Pons (tissue), 1 donor: ENCODE measurements around the gene TTC33.
A peak's percentile ranks its signal among the peaks of the same experiment; 100 is the strongest.
"Not testable (repeated sequence)": the region's sequence is repeated elsewhere in the genome, so short reads cannot be mapped to it uniquely, and the experiment has no call there.

Experiments used
- DNase-seq: peaks from one replicate; pipeline ENCODE4 v3.0.0-alpha.2; 2016; ENCODE audit warnings: low spot score

The TTC33 gene

DNA sequence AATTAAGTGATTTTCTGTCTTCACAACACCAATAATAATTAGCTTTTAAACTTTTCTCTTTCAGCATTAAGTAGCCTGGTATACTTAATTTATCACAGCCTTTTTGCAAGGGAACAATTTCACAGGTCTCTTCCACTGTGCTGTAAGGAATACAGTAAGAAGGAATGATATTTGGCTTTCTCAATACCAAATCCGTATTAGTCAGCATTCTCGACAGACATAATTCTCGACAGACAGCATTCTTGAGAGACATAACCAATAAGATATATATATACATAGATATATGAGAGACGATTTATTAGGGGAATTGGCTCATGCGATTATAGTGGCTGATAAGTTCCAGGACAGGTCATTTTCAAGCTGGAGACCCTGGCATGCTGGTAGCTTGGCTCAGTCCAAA lies 24.4 kb upstream of the TTC33 start:
- DNase-seq: no peak

DNA sequence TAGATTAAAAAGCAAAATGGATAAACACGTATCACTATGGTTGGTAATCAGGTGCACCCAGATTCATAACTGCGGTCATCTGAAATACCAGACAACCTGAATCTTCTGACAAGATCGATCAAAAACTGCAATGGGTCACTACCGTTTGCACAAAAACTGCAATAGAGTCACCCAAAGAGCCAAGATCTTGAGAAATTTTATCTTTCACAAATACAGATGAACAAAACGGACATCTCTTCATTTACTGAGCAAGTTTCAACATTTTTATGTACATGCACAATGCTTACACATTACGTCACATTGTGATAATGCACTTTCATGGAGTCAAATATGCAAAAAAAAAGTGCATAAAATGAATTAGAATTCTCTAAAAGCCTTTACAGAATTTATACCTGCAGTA lies 23.8 kb upstream of the TTC33 start:
- DNase-seq: no peak

DNA sequence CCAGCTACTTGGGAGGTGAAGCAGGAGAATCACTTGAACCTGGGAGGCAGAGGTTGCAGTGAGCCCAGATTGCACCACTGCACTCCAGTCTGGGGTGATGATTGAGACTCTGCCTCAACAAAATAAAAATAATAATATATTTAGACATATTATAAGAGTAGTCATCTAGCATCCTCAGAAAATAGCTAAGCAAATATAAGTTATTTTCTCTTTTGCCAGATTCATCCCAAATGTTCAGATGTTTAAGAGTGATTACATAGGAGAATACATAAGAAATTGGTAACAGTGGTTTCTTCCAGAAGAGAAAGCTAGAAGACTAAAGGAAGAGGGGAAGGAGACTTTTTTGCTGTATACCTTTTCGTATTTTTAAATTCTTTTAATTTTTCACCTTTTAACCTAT lies 22.4 kb upstream of the TTC33 start:
- no peak for DNase-seq

DNA sequence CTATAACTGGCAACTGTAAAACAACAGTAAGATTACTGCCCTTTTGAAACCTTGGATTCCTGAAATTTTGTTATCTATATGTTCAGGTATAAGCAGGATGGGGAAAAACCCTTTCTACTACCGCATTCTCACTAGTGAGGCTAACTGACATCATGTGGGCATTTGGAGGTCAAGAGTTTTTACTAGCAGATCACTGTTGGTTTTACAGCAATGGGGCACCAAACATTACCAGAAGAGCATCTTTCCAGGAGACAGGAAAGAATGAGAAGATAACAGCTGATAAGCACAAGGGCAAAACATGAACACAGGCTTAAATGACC lies 20.9 kb upstream of the TTC33 start:
- no peak for DNase-seq

DNA sequence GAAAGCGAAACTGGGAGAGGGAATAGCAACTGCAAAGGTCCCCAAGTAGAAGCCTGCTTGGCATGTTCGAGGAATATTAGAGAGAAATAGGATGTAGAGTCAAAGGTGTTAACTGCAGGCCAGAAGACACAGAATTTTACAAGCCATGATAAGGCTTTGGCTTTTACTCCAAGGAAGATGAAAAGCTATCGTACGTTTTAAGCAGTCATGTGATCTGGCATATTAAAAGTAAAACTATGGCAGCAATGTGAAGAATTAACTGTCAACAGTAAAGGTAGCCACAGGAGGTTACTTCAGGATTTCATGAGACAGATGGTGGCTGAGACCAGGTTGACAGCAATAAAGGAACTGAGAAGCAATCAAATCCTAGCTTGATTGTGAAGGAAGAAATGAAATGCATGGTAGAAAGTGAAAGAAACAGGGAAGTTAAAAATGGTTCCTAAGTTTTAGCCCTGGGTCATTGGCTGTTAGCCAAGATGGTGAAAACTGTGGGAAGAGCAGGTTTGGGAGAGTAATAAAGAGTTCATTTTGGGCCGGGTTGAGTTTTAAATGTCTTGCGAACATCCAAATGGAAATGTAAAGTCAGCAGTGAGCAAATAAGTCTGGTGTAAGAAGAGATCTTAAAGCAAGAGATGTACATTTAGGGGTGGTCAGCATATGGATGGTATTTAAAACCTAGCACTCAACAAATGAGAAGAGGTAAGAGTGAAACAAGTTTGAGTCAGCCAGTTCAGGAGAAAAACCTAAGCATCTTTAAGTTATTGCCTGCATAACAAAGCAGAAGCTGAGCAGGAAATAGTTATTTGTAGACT lies 20.3 kb upstream of the TTC33 start:
- DNase-seq: no peak

DNA sequence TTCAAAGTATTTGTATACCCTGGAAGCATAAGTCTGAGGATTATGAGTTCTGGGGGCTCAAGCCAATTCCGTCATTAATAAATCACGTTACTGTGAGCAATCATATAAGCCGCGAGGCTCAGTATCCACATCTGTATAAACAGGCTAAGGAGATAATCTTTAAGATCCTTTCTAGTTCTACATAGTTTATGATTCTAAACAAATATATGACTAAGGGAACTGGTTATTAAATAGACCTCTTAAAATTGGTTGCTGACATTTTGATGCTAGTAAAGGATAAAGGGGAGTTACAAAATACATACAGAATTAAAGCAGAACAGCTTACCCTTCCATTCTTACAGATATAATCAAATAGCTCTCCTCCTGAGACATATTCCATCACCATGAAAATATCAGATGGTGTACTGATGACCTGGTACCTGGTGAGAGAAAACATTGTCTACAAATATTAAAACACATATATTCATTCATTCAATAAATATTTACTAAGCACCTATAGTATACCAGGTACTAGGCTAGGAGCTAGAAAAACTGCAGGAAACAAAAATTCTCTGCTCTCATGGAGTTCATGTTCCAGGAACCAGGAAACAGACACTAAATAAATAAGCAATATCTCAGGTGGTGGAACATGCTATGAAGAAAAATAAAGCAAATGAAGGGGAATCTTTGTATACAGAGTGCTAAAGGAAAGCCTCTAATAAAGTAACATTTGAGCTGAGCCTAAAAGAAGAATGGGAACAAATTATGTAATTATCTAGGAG lies 19.5 kb upstream of the TTC33 start:
- no peak for DNase-seq

DNA sequence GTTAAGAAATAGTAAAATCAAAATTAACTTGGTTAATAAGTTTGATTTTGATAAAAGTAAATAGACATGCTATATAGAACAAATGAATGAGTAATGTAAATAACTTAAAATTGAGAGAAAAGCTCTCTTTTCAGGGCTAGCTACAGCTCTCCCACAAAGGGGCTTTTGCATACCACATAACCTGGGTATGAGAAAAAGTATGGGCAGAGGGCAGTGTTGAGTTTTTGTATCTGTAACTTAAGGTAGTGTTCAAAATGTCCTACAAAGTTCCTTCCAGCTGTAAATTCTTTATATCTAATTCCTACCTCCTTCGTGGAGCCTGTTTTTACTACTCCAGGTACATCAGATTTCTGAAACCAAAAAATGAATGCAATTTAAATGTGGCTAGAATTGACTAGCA lies 18.9 kb upstream of the TTC33 start:
- DNase-seq: no peak

DNA sequence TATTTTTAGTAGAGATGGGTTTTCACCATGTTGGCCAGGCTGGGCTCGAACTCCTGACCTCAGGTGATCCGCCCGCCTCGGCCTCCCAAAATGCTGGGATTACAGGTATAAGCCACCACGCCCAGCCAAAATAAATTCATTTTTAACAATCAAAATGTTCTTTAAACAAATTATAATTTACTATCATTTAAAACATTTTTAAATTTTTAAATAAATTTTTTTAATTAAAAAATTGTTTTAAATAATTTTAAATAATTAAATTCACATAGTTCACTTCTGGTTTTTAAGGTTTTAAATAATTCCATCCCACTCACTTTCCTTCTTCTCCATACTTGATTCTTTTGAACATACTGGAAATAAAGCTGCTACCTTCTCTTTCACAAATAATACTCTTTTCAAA lies 15.0 kb upstream of the TTC33 start:
- no peak for DNase-seq

DNA sequence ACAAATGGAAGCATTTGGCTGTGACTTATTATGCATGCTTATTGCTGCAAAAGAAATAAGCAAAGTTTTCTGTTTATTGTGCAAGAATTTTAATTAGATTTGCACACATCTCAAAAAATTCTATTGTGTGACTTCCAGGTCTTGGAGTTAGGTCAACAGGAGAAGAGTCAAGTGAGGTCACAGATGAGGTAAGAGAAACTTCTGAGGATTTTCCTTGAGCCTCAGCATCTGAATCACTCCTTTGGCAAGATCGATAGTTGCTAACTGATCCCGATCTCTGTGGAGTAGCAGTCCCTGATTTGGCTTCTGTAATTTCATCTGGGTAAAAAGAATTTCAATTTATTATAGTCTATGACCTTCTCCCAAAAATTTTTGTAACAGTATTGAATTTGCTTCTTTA lies 6.9 kb upstream of the TTC33 start:
- no peak for DNase-seq

DNA sequence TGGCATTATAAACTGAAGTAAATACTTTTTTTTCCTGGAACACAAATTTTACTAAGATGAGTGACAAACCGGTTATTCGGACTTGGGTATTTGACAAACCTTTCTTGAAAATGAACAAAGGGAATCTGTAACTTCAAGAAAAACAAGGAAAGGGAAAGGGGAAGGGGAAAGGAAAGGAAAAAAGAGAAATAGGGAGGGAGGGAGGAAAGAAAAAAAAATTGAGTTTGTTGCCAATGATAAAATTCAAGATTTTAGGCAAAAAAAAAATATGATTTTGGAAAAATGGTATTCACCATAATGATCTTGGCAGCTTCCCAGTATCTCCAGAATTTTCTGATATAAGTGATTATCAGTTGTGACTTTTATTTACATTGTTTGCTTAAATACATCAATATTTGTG lies 1.6 kb upstream of the TTC33 start:
- no peak for DNase-seq

DNA sequence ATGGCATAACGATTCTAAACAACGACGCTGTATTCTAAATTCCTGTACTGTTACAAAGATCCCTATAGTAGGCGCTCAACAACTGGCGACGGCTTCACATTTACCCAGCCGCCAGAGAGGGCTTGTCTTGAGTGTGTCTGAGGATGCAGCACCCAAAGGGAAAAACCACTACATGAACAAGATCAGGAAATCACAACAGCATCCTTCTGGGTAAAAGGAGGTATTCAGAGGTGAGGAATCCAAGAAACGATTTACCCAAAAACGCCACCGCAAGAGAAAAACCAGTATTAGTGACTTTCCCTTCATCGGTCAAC lies 711 bp downstream of the TTC33 start:
- DNase-seq: peak; percentile 93

DNA sequence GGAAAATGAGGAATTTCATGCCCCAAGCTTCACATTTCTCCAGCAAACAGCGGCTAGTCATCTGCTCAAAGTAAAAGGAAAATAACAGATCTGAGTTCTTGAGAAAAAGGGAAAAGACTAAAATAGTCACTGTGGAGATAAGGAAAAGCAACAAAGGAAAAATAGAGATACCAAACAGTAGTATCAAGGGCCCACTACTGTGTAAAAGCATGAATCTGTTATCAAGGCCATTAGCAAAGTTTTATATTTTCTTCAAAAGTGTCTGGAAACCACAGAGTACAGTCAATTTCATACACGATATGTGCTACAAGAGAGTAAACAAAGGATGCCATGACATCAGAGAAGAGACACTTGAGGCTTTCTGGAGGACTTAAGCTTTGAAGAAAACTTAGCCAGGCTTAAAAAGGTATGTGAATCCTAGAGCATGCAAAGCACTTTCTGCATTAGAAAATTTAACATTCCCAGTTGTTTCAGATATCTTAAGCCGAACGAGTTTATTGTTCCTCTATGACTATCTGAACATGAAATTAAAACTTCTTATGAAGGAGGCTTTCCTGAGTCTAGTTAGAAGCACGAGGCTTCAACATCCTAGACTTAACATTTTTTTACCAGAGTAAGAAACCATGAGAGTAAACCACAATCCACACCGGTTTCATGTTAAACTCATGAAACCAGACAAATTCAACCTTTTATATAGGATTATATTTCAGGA lies 1.2 kb downstream of the TTC33 start:
- no peak for DNase-seq

DNA sequence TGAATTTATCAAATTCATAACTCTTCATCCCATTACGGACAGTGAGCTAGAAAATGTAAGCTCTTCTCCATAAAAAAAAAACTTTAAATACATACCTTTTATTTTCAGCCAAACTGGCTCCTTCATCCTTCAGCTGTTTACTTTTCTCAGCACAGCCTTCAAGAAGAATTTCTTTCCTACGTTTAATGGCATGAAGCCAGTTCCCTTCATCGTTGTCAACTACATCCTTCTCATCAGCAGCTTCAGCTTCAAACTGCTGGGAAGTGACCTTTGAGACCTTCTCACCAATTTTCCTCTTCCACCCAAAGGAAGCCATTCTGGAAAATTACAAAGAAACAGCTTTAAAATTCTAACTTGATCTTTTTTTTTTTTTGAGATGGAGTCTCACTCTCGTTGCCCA lies 9.1 kb downstream of the TTC33 start:
- no peak for DNase-seq

DNA sequence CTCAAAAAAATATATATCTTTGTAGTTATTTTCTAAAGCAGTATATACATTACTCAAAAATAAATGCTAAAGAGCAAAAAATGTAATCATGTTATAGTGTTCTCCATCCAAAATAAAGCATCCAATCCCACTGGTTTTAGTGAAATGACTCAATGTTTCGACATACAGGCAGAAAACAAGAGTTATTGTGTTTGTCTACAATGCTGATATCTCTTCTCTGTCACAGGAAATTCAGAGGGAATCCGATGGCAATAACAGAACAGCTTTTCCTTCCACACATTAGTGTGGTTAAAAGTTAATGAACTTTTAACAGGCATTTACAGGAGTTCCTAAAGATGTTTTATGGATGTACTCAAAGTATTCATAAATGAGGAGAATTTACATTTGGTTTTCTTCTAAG lies 12.0 kb downstream of the TTC33 start:
- DNase-seq: peak; percentile 34

DNA sequence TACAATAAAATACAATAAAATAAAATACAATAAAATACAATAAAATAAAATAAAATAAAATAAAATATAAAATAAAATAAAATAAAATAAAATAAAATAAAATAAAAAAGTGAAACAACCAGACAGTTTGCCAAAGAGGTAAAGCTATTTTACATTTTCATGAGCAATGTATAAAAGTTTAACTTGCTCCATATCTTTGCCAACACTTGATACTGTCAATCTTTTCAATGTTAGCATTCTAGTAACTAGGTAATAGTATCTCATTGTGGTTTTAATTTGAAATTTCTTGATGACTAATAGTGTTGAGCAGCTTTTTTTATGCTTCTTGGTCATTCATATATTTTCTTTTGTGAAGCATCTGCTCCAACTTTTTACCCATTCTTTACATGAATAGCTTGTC lies 17.3 kb downstream of the TTC33 start:
- DNase-seq: no peak

DNA sequence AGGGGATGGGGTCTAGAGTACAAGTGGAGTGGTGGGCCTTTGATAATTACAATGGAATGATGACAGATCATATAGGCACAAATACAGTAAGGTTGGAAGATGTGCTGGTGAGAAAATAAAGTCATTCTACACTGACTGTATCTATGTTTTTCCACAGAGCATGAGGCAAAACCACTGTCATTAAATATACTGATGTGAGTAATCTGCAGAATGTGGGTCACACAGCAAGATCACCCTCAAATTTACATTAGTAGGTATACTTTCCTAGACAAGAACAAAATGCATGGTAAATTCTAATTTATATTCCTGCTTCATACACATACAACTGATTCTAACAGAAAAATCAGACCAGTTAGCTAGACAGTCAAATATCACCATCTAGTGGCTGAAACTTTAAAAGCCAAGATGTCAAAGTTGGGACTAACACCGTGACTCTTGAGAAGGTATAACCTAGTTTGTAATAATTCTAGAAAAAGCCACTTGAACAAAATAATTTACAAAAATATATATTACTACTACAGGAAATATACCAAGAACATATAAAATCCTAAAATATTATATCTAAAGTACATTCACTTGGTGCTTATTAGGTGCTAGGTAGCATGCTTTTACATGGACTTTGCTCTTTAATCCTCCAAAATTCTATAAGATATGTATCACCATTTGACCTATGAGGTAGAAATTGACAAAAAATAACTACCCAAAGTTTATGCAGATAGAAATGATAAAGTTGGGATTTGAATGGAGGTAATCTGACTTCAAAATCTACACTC lies 19.5 kb downstream of the TTC33 start:
- DNase-seq: peak; percentile 91

DNA sequence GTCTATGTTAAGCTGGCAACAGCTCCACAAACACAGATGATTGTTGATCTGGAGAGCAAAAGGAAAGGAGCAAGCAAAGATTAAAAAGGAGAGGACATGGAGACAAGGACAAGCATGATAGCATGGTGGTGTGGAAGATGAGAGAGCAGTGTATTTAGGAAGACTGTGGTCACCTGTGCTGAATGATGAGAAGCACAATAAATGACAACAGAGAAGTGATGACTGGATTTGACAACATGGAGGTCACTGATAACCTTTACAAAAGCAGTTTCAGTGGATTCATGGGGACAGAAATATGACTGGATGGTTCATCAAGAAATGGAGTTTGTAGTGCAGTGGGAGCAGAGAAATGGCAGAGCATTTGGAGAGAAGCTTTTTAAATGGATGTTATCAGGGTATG lies 20.2 kb downstream of the TTC33 start:
- DNase-seq: peak; percentile 17

DNA sequence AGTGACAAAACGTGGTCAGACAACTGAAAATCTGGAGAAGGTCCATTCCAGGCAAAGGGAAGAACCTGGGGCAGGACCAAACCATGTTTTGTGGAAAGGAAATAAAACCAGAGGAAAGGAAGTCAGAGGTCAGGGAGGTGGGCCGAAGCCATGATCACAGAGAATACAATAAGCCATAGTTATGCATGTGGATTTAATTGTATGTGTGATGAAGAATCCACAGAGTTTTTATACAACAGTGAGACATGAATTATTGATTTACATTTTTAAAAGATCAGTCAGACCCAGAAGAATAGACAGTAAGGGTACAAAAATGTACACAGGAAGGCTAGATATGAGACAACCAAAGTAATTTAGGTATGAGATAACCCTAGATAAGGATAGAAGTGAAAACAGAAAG lies 20.8 kb downstream of the TTC33 start:
- DNase-seq: no peak

DNA sequence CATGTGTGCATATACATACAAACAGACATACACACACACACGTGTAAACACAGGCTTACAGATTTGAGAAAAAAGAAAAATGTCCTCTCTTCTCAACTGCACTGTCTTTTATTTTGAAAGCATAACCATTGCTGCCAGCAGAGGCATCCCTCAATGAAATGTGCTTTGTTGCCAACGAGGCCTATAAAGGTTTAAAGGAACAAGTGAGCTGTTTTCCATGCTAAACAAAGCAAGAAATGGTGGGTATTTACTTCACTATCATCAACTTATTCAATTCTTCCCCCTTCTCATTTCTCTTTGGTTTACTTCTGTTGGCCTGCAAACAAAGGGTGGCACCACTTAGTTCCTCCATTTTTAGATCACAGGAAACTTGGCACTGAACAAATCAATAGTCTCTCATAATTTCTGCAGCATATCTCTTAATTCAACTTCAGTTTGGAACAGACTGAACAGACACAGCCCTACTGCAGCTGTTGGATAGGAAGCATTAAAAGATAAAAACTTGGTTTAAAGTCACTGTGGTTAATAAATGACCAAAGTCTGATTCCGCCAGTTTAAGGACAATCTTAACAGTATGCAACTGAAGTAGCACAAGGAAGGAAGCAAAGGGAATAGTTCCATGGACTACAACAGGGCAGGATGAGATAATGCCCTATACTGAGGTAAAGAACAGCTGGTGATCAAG lies 21.7 kb downstream of the TTC33 start:
- DNase-seq: peak; percentile 51

DNA sequence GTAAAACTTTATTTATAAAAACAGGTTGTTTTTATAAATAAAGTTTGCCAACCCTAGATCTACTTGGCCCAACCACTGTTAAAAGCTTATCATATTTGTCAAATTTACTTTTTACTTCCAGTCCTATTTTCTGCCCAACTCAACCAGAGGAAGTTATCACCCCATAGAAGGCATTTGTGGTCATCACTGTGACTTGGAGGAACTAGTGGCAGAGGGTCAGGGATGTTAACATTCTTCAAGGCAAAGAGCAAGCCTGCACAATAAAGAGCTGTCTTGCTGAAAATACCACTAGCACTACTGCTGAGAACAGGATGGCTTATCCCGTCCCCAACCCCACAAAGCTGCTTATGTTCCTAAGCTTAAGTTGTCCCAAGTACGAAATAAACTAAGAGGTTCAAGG lies 22.3 kb downstream of the TTC33 start:
- DNase-seq: no peak

DNA sequence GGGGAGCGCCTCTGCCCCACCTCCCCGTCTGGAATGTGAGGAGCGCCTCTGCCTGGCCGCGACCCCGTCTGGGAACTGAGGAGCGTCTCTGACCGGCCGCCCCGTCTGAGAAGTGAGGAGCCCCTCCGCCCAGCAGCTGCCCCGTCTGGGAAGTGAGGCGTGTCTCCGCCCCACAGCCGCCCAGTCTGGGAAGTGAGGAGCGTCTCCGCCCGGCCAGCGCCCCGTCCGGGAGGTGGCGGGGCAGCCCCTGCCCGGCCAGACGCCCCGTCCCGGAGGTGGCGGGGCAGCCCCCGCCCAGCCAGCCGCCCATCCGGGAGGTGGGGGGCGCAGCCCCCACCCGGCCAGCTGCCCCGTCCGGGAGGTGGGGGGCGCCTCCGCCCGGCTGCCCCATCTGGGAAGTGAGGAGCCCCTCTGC lies 33.3 kb downstream of the TTC33 start:
- not testable (repeated sequence) for DNase-seq

DNA sequence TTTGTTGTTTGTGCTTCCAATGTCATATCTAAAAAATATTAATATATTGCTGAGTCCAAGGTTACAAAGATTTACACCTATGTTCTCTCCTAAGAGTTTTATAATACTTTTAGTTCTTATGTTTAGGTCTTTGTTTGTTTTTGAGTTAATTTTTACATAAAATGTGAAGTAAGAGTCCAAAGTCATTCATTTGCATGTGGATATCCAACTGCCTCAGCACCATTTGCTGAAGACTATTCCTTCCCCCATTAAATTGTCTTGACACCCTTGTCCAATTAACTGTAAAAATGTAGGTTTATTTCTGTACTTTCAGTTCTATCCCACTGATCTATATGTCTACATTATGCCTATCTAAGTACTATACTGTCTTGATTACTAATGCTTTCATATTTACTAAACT lies 35.7 kb downstream of the TTC33 start:
- no peak for DNase-seq
